NCI-H774 (cell line): ENCODE results near the gene RIPK4.
A peak's percentile ranks its signal among the peaks of the same experiment; 100 is the strongest.
"Not testable (repeated sequence)": the region's sequence is repeated elsewhere in the genome, so short reads cannot be mapped to it uniquely, and the experiment has no call there.

Experiments
- DNase-seq: peaks from one replicate; lab custom pipeline; 2025; lab: John Stamatoyannopoulos, UW

Gene RIPK4

GRCh38 chr21:41714299-41714865 is 52.5 kb downstream of the RIPK4 start:
- DNase-seq: not testable (repeated sequence)

- DNase-seq: no peak
Observed at GRCh38 chr21:41713495-41714281, 53.2 kb downstream of the RIPK4 start.

- DNase-seq: no peak
Observed at GRCh38 chr21:41712730-41713129, 54.1 kb downstream of the RIPK4 start.

GRCh38 chr21:41712201-41712600 is 54.7 kb downstream of the RIPK4 start:
- no peak for DNase-seq

GRCh38 chr21:41711416-41712007 is 55.3 kb downstream of the RIPK4 start:
- DNase-seq: no peak

GRCh38 chr21:41710823-41711160 is 56.1 kb downstream of the RIPK4 start:
- no peak for DNase-seq

- DNase-seq: no peak
Observed at GRCh38 chr21:41709965-41710822, 56.7 kb downstream of the RIPK4 start.

- no peak for DNase-seq
Observed at GRCh38 chr21:41709166-41709565, 57.7 kb downstream of the RIPK4 start.

- DNase-seq: no peak
Observed at GRCh38 chr21:41707960-41708330, 58.9 kb downstream of the RIPK4 start.

- DNase-seq: no peak
Observed at GRCh38 chr21:41707231-41707959, 59.5 kb downstream of the RIPK4 start.

- DNase-seq: no peak
Observed at GRCh38 chr21:41706678-41707077, 60.2 kb downstream of the RIPK4 start.

GRCh38 chr21:41706263-41706639 is 60.6 kb downstream of the RIPK4 start:
- no peak for DNase-seq

- DNase-seq: no peak
Observed at GRCh38 chr21:41705546-41706262, 61.1 kb downstream of the RIPK4 start.

GRCh38 chr21:41703857-41704501 is 62.9 kb downstream of the RIPK4 start:
- peak; percentile 49 for DNase-seq

GRCh38 chr21:41701749-41702148 is 65.1 kb downstream of the RIPK4 start:
- no peak for DNase-seq

GRCh38 chr21:41699311-41699710 is 67.5 kb downstream of the RIPK4 start:
- DNase-seq: no peak

- DNase-seq: no peak
Observed at GRCh38 chr21:41698071-41698470, 68.8 kb downstream of the RIPK4 start.

- no peak for DNase-seq
Observed at GRCh38 chr21:41695513-41695912, 71.3 kb downstream of the RIPK4 start.

GRCh38 chr21:41694042-41694441 is 72.8 kb downstream of the RIPK4 start:
- not testable (repeated sequence) for DNase-seq

- DNase-seq: no peak
Observed at GRCh38 chr21:41692185-41692565, 74.7 kb downstream of the RIPK4 start.
